OCI-LY3 (cell line): Measurements from ENCODE around the gene SLC23A3.
"Not testable (repeated sequence)": the region's sequence is repeated elsewhere in the genome, so short reads cannot be mapped to it uniquely, and the experiment has no call there.

Source experiments
- H2AFZ ChIP-seq: fragments of 200-600, 300-600 bp; shearing (Covaris generic); 2 replicates; pipeline ENCODE4 v1.6.0; 2014; ENCODE audit warnings: antibody characterized with exemption, low read depth, low read length
- H3K27ac ChIP-seq: fragments of 200-600, 300-600 bp; sonication (generic); 2 replicates; pipeline ENCODE4 v1.5.1; 2014; ENCODE audit warnings: mild to moderate bottlenecking, low read length, moderate library complexity, mixed read lengths
- H3K27me3 ChIP-seq: fragments of 200-600, 300-600 bp; sonication (generic); 2 replicates; pipeline ENCODE4 v1.6.1; 2014; ENCODE audit warnings: low read depth, low read length, mixed read lengths
- H3K36me3 ChIP-seq: fragments of 200-600, 300-600 bp; sonication (generic); replicated peaks from 2 replicates; pipeline ENCODE3; 2014; ENCODE audit warnings: low read depth, low read length, mixed read lengths
- H3K4me1 ChIP-seq: fragments of 300-600, 200-600 bp; sonication (generic); 2 replicates; pipeline ENCODE4 v1.6.1; 2014; ENCODE audit warnings: low read length, mixed read lengths
- H3K4me2 ChIP-seq: fragments of 200-600, 300-600 bp; sonication (generic); 2 replicates; pipeline ENCODE4 v1.6.1; 2014; ENCODE audit warnings: low read length, mixed read lengths
- H3K4me3 ChIP-seq: fragments of 300-600, 200-600 bp; sonication (generic); 2 replicates; pipeline ENCODE4 v1.5.1; 2014; ENCODE audit warnings: antibody characterized with exemption, mild to moderate bottlenecking, low read length, moderate library complexity
- H3K79me2 ChIP-seq: fragments of 300-600, 200-600 bp; shearing (Covaris generic); 2 replicates; pipeline ENCODE4 v1.6.1; 2014; ENCODE audit warnings: mild to moderate bottlenecking, low read length, mixed read lengths
- H3K9ac ChIP-seq: fragments of 300-600, 200-600 bp; shearing (Covaris generic); 2 replicates; pipeline ENCODE4 v1.6.0; 2014; ENCODE audit warnings: mild to moderate bottlenecking, low read length, moderate library complexity
- H3K9me3 ChIP-seq: fragments of 200-600, 300-600 bp; shearing (Covaris generic); 2 replicates; pipeline ENCODE4 v1.6.1; 2014; ENCODE audit warnings: low read length, mixed read lengths; ENCODE audit not compliant: insufficient read depth
- H4K20me1 ChIP-seq: fragments of 200-600, 300-600 bp; sonication (generic); 2 replicates; pipeline ENCODE4 v1.6.1; 2016; ENCODE audit warnings: low read length, mixed read lengths; ENCODE audit not compliant: insufficient read depth
- EZH2phosphoT487 ChIP-seq: fragments of 200-600 bp; shearing (Covaris generic); IDR thresholded peaks from 2 replicates; pipeline ENCODE4 v1.6.1; 2018; ENCODE audit warnings: antibody characterized with exemption, mixed run types, low read depth
- TF ChIP-seq, protein P1 (sequence below): fragments of 200-600, 300-600 bp; sonication (generic); IDR thresholded peaks from 2 replicates; pipeline ENCODE4 v1.5.1; 2014; ENCODE audit warnings: antibody characterized with exemption, low read length, low read depth

The SLC23A3 gene

DNA sequence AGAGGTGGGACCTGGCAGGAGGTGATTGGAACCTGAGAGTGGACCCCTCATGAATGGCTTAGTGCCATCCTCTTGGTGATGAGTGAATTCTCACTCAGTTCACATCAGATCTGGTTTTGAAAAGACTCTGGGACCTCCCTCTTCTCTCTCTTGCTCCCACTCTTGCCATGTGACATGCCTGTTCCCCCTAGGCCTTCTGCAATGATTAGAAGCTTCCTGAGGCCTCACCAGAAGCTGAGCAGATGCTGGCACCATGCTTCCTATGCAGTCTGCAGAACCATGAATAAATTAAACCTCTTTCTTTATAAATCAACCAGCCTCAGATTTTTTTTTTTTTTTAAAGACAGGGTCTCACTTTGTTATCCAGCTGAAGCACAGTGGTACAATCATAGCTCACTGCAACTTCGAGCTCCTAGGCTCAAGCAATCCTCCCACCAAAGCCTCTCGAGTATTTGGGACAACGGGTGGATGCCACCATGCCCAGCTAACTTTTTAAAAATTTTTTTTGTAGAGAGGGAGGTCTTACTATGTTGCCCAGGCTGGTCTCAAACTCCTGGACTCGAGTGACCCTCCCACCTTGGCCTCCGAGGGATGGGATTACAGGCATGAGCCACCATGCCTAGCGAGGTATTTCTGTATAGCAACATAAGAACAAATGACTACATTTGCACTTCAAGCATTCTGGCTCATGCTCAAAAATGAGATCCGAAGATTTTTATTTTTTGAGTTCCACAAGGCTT is 34.8 kb upstream of the SLC23A3 start:
- H3K4me2 ChIP-seq = no peak overlapping the region
- H3K79me2 ChIP-seq = no peaks in the 10 kb centered on the region
- H3K9ac ChIP-seq = no peak overlapping the region
- H2AFZ ChIP-seq = no peak overlapping the region
- no peak overlapping the region for H3K27ac ChIP-seq
- no peaks in the 10 kb centered on the region for H3K27me3 ChIP-seq
- H3K4me3 ChIP-seq = no peak overlapping the region
- H3K36me3 ChIP-seq = no peaks in the 10 kb centered on the region
- H3K9me3 ChIP-seq = no peaks in the 10 kb centered on the region
- H3K4me1 ChIP-seq = peaks cover 7% of the 10 kb centered on the region
- TF ChIP-seq EZH2phosphoT487 = no peak
- H4K20me1 ChIP-seq = no peaks in the 10 kb centered on the region

DNA sequence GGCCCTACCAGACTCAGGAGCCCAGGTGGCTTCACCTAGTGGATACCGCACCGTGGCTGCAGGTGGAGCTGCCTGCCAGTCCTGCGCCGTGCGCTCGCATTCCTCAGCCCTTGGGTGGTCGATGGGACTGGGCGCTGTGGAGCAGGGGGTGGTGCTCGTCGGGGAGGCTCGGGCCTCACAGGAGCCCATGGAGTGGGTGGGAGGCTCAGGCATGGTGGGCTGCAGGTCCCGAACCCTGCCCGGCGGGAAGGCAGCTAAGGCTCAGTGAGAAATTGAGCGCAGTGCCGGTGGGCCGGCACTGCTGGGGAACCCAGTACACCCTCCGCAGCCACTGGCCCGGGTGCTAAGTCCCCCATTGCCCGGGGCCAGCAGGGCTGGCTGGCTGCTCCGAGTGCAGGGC is 31.5 kb upstream of the SLC23A3 start:
- H3K9ac ChIP-seq, H3K4me1 ChIP-seq, H2AFZ ChIP-seq, H3K9me3 ChIP-seq, H3K4me3 ChIP-seq, H3K36me3 ChIP-seq, H3K4me2 ChIP-seq, H3K27ac ChIP-seq, H3K79me2 ChIP-seq, H3K27me3 ChIP-seq, H4K20me1 ChIP-seq: not testable (repeated sequence)

DNA sequence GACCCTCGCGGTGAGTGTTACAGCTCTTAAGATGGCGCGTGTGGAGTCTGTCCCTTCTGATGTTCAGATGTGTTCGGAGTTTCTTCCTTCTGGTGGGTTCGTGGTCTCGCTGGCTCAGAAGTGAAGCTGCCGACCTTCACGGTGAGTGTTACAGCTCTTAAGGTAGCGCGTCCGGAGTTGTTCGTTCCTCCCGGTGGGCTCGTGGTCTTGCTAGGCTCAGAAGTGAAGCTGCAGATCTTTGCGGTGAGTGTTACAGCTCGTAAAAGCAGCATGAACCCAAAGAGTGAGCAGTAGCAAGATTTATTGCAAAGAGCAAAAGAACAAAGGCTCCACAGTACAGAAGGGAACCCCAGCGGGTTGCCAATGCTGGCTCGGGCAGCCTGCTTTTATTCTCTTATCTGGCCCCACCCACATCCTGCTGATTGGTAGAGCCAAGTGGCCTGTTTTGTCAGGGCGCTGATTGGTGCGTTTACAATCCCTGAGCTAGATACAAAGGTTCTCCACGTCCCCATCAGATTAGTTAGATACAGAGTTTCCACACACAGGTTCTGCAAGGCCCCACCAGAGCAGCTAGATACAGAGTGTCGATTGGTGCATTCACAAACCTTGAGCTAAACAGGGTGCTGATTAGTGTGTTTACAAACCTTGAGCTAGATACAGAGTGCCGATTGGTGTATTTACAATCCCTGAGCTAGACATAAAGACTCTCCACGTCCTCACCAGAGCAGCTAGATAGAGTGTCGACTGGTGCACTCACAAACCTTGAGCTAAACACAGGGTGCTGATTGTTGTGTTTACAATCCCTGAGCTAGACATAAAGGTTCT is 30.9 kb upstream of the SLC23A3 start:
- H2AFZ ChIP-seq, H3K36me3 ChIP-seq, H3K79me2 ChIP-seq, H3K9ac ChIP-seq, H3K9me3 ChIP-seq, H3K4me3 ChIP-seq, H3K4me1 ChIP-seq, H3K4me2 ChIP-seq, H4K20me1 ChIP-seq, H3K27me3 ChIP-seq, H3K27ac ChIP-seq: not testable (repeated sequence)

DNA sequence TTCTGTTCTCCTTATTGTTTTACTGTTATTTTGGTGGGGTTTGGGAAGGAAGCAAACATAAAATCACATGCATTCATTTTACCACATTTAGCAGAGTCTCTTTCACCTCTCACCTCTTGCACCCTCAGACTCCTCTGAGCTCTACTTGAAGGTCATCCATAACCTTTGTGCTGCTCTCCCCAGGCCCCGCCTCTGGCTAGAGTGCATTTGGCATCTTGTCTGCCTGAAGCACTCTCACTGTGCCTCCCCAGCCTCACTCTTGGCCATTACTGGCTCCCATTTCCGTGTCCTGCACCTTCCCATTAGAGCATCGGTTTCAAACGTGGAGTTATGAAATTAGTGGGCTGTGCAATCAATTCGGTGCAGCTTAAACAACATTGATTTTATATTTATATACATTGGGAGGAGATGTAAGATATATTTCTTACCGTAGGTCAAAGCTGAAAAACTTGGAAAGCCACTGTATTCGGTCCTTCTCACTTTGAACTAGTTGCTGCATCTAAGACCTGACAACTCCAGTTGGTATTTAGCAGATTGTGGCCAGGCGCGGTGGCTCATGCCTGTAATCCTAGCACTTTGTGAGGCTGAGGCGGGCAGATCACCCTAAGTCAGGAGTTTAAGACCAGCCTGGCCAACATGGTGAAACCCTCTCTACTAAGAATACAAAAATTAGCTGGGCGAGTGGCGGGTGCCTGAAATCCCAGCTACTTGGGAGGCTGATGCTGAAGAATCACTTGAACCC is 29.8 kb upstream of the SLC23A3 start:
- H3K9ac ChIP-seq = no peak overlapping the region
- H3K27me3 ChIP-seq = no peaks in the 10 kb centered on the region
- no peak overlapping the region for H3K4me3 ChIP-seq
- no peaks in the 10 kb centered on the region for H4K20me1 ChIP-seq
- no peaks in the 10 kb centered on the region for H3K9me3 ChIP-seq
- no peak overlapping the region for H3K4me2 ChIP-seq
- no peak overlapping the region for H2AFZ ChIP-seq
- TF ChIP-seq, protein P1, sequence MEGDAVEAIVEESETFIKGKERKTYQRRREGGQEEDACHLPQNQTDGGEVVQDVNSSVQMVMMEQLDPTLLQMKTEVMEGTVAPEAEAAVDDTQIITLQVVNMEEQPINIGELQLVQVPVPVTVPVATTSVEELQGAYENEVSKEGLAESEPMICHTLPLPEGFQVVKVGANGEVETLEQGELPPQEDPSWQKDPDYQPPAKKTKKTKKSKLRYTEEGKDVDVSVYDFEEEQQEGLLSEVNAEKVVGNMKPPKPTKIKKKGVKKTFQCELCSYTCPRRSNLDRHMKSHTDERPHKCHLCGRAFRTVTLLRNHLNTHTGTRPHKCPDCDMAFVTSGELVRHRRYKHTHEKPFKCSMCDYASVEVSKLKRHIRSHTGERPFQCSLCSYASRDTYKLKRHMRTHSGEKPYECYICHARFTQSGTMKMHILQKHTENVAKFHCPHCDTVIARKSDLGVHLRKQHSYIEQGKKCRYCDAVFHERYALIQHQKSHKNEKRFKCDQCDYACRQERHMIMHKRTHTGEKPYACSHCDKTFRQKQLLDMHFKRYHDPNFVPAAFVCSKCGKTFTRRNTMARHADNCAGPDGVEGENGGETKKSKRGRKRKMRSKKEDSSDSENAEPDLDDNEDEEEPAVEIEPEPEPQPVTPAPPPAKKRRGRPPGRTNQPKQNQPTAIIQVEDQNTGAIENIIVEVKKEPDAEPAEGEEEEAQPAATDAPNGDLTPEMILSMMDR = no peak
- TF ChIP-seq EZH2phosphoT487 = no peak
- no peaks in the 10 kb centered on the region for H3K4me1 ChIP-seq
- no peak overlapping the region for H3K27ac ChIP-seq
- H3K79me2 ChIP-seq = no peaks in the 10 kb centered on the region
- H3K36me3 ChIP-seq = no peaks in the 10 kb centered on the region

DNA sequence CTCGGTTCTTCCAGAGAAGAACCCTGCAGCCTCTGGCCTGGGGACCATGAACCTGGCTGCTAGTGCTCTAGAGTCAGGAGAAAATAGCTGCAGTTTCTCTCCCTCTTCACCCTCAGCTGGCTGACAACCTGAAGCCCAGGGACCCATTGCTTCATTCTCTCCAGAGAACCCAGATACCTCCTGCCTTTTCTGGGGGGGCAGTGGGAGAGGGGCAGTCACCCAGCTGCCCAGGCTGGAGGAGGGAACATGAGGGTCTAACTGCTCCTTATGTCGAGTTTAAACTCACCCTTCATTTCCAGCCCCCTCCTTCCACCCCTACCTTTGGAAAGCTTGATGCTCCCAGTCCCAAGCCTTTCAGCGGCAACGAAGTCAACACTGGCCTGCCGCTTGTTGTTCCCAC is 29.1 kb upstream of the SLC23A3 start:
- no peaks in the 10 kb centered on the region for H3K9me3 ChIP-seq
- no peaks in the 10 kb centered on the region for H3K4me1 ChIP-seq
- H3K36me3 ChIP-seq = no peaks in the 10 kb centered on the region
- H3K4me2 ChIP-seq = no peak overlapping the region
- no peak overlapping the region for H3K27ac ChIP-seq
- no peaks in the 10 kb centered on the region for H3K79me2 ChIP-seq
- TF ChIP-seq, protein P1 = no peak
- TF ChIP-seq EZH2phosphoT487 = no peak
- H3K9ac ChIP-seq = no peak overlapping the region
- H3K4me3 ChIP-seq = no peak overlapping the region
- H4K20me1 ChIP-seq = no peaks in the 10 kb centered on the region
- H3K27me3 ChIP-seq = no peaks in the 10 kb centered on the region
- H2AFZ ChIP-seq = no peak overlapping the region
